Stomach (tissue), 4 donors: ENCODE data around the gene OR10J4.

ENCODE experiments used
- EP300 ChIP-seq: sonication (generic); formaldehyde crosslinking; IDR thresholded peaks from one replicate; pipeline ENCODE4 v1.6.1; 2017; ENCODE audit warnings: antibody characterized with exemption
- POLR2A ChIP-seq, 4 donors: fragments of 450-650 bp; IDR thresholded peaks; one replicate each; pipeline ENCODE4 v1.6.1; 2016; ENCODE audit warnings: antibody characterized with exemption in 4 of 4, control low read depth in 2 of 4, mild to moderate bottlenecking in 1 of 4, moderate library complexity in 1 of 4
- TF ChIP-seq, protein P1 (sequence below), 7 experiments: fragments of 450-650 bp in 4 of 7; fragments of 200-600 bp in 3 of 7; sonication (generic) in 3 of 7; IDR thresholded peaks; one replicate each; pipeline ENCODE4 v1.5.1; 2016 to 2019; ENCODE audit warnings: antibody characterized with exemption in 7 of 7, control low read depth in 2 of 7, mild to moderate bottlenecking in 1 of 7

GRCh38 chr1:159436469-159436868 is 4.5 kb downstream of the OR10J4 start:
- TF ChIP-seq, protein P1, sequence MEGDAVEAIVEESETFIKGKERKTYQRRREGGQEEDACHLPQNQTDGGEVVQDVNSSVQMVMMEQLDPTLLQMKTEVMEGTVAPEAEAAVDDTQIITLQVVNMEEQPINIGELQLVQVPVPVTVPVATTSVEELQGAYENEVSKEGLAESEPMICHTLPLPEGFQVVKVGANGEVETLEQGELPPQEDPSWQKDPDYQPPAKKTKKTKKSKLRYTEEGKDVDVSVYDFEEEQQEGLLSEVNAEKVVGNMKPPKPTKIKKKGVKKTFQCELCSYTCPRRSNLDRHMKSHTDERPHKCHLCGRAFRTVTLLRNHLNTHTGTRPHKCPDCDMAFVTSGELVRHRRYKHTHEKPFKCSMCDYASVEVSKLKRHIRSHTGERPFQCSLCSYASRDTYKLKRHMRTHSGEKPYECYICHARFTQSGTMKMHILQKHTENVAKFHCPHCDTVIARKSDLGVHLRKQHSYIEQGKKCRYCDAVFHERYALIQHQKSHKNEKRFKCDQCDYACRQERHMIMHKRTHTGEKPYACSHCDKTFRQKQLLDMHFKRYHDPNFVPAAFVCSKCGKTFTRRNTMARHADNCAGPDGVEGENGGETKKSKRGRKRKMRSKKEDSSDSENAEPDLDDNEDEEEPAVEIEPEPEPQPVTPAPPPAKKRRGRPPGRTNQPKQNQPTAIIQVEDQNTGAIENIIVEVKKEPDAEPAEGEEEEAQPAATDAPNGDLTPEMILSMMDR (IDR thresholded peaks at IDR 0.05) = no peak
- TF ChIP-seq EP300 (no peak), POLR2A (IDR thresholded peaks at IDR 0.05) (no peak)
